Heart left ventricle (tissue), 16 donors: ENCODE measurements around the gene CCL1. TPM values are rescaled to one million over a fixed set of nuclear protein-coding genes. Genes with fewer than 3 reads are reported as not detected.

ENCODE experiments used
- ATAC-seq, 4 donors: fragments of 200-7000 bp; cut with Tn5 transposase; one replicate each; pipeline ENCODE4 v1.9.1; 2020 to 2022; ENCODE audit warnings: moderate library complexity in 4 of 4, mild to moderate bottlenecking in 3 of 4, moderate number of reproducible peaks in 1 of 4
- DNase-seq, 5 donors: peaks; one replicate each; pipeline ENCODE4 v3.0.0-alpha.2; 2020
- H3K27ac ChIP-seq, 12 donors: fragments of 200-600 bp; sonication (generic) in 4 of 12; one replicate each; pipeline versions ENCODE4 v1.5.0 to v1.8.0; 2016 to 2022; ENCODE audit warnings: mild to moderate bottlenecking in 2 of 12
- H3K27me3 ChIP-seq, 9 donors: fragments of 200-600 bp; sonication (generic) in 2 of 9; one replicate each; pipeline versions ENCODE4 v1.5.1 to v1.8.0; 2016 to 2022; ENCODE audit warnings: mild to moderate bottlenecking in 3 of 9
- H3K36me3 ChIP-seq, 9 donors: fragments of 200-600 bp; sonication (generic) in 2 of 9; one replicate each; pipeline versions ENCODE4 v1.5.0 to v1.8.0; 2018 to 2022; ENCODE audit warnings: mild to moderate bottlenecking in 2 of 9
- H3K4me1 ChIP-seq, 12 donors: fragments of 200-600 bp; sonication (generic) in 4 of 12; one replicate each; pipeline versions ENCODE4 v1.5.0 to v1.8.0; 2016 to 2022; ENCODE audit warnings: mild to moderate bottlenecking in 3 of 12
- H3K4me3 ChIP-seq, 12 donors: fragments of 200-600 bp; sonication (generic) in 4 of 12; one replicate each; pipeline versions ENCODE4 v1.5.0 to v1.8.0; 2017 to 2022; ENCODE audit warnings: mild to moderate bottlenecking in 9 of 12, moderate library complexity in 4 of 12
- H3K9me3 ChIP-seq, 12 donors: fragments of 200-600 bp; sonication (generic) in 4 of 12; one replicate each; pipeline versions ENCODE4 v1.5.0 to v1.8.0; 2016 to 2022; ENCODE audit warnings: mild to moderate bottlenecking in 1 of 12
- POLR2A ChIP-seq, 2 donors: fragments of 450-650 bp; IDR thresholded peaks; one replicate each; pipeline ENCODE4 v1.6.1; 2017; ENCODE audit warnings: antibody characterized with exemption in 2 of 2, mild to moderate bottlenecking in 2 of 2, moderate library complexity in 2 of 2
- WGBS, 4 donors: extraction: QIAGEN DNeasy Blood & Tissue Kit in 2 of 4; methylation state at CpG; one replicate each; pipeline versions ENCODE4 v1.1.5 to v1.1.7; 2013 to 2018; 5-methylcytosine and 5-hydroxymethylcytosine counted together
- intact Hi-C, 10 donors: fragments of 100-400 bp; cut with DNase I; formaldehyde crosslinking; loops; one replicate each; pipeline versions ENCODE4 v1.11.1 to v1.14.2; 2022
- polyA plus RNA-seq, 2 donors: library from polyadenylated mRNA; stranded (reverse); fragments of 200-250 nt; gene quantifications; one replicate each; pipeline ENCODE4 v1.2.3, GENCODE V29; 2013
- total RNA-seq, 9 donors: library from RNA; depleted of rRNA in 2 of 9; stranded (reverse); fragments of >200 nt in 2 of 9; fragmentation: NEBNext Ultra II Directional in 3 of 9; extraction: Animal tissue kit (Norgen Biotek cat#: 25700) in 3 of 9; gene quantifications; one replicate each; pipeline versions ENCODE4 v1.1.0 to v1.2.4, GENCODE V29; 2016 to 2023
- TF ChIP-seq, protein P1 (sequence below), 12 donors: fragments of 200-600 bp; sonication (generic) in 4 of 12; IDR thresholded peaks; one replicate each; pipeline versions ENCODE4 v1.5.0 to v1.8.0; 2018 to 2022; ENCODE audit warnings: antibody characterized with exemption in 12 of 12, mild to moderate bottlenecking in 5 of 12
- donor health status: ischemic (EF 13 %, LVEDD 7.1; RV severe dilation, severe dysfunction).
- donor health status: healthy with polysubstance abuse.
- donor health status: DM: no; HTN: yes; CAD: no.
- donor health status: DM: no; HTN: no; CAD: no.
- donor health status: ischemic (EF 25% LVEDD 6.9; RV normal size, moderate dysfunction).
- donor health status: ischemic (EF 25% LVEDD 5.7; RV mildly dilated, moderate dysfunction).
- donor health status: healthy.
- donor health status: DM: yes; HTN: yes; CAD: no.
- donor health status: ischemic (EF 35%, LVEDD 5.7; RV mildly dilated, moderate dysfunction).
- donor health status: nonischemic (EF 11% LVEDD 7.7; RV severe dilation, severe dysfunction).
- donor health status: DM: yes; HTN: yes; CAD: no.
- donor health status: PGD.
- donor health status: ischemic (EF 29% LVEDD 5.4; RV normal size, mild dysfunction).
- donor health status: nonischemic (EF 23%, LVEDD 6.1; RV moderate dilation, normal function).

The CCL1 gene
- total and polyA plus RNA-seq, 11 donors, result not detected

DNA sequence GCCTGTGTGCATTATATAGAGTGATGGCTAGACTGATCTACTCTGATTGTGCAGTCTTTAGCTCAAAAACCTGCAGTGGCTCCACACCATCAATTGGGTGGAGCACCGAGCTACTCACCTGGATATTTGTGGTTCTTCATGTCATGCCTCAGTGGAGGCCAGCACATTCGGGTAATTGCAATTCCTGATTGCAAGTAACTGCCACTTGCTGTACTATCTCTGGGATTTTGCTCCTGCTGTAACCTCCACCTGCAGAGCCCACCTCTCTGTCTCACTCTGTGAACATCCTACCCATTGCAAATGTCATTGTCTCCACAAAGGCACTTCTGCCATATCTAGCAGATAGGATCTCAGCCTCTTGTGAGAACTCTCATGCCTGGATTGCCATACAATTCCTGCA is 1.7 kb upstream of the CCL1 start:
- H3K27me3 ChIP-seq, result peaks cover 0 to 13% (median 3%) of the 10 kb centered on the region in 9 donors
- H3K4me1 ChIP-seq, result peaks cover 0 to 44% (median 3%) of the 10 kb centered on the region in 12 donors
- no peaks in the 10 kb centered on the region for H3K36me3 ChIP-seq
- no peak for DNase-seq
- intact Hi-C loops, result loop anchor here in 5 of 10 donors (5.0 to 10.0 kb wide), 4 partner anchors 57 to 590 kb away; partner anchors contain the start of gene CCL2 (in 1 of the 5)
- 77 to 100% (median 86%) methylated on average over 2 of the region's 2 CpGs for WGBS, 4 donors
- no peak overlapping the region for H3K4me3 ChIP-seq
- no peaks in the 10 kb centered on the region for H3K9me3 ChIP-seq
- TF ChIP-seq, protein P1, sequence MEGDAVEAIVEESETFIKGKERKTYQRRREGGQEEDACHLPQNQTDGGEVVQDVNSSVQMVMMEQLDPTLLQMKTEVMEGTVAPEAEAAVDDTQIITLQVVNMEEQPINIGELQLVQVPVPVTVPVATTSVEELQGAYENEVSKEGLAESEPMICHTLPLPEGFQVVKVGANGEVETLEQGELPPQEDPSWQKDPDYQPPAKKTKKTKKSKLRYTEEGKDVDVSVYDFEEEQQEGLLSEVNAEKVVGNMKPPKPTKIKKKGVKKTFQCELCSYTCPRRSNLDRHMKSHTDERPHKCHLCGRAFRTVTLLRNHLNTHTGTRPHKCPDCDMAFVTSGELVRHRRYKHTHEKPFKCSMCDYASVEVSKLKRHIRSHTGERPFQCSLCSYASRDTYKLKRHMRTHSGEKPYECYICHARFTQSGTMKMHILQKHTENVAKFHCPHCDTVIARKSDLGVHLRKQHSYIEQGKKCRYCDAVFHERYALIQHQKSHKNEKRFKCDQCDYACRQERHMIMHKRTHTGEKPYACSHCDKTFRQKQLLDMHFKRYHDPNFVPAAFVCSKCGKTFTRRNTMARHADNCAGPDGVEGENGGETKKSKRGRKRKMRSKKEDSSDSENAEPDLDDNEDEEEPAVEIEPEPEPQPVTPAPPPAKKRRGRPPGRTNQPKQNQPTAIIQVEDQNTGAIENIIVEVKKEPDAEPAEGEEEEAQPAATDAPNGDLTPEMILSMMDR (IDR thresholded peaks at IDR 0.05), result no peak
- no peak for TF ChIP-seq POLR2A (IDR thresholded peaks at IDR 0.05)
- H3K27ac ChIP-seq, result no peak overlapping the region
- no peak for ATAC-seq

- Histone ChIP-seq H3K36me3 (no peaks in the 10 kb centered on the region), H3K4me3 (no peak overlapping the region), H3K27ac (no peak overlapping the region), H3K9me3 (no peaks in the 10 kb centered on the region), H3K27me3 (peaks cover 0 to 13% (median 0%) of the 10 kb centered on the region in 9 donors), H3K4me1 (peaks cover 0 to 12% (median 3%) of the 10 kb centered on the region in 12 donors)
- TF ChIP-seq, protein P1 (IDR thresholded peaks at IDR 0.05), result peak; percentile 99 to 100 (median 100)
- no peak for TF ChIP-seq POLR2A (IDR thresholded peaks at IDR 0.05)
- WGBS, 4 donors, result 17 to 20% (median 19%) methylated on average over 7 to 8 of the region's 8 CpGs
- ATAC-seq (peak; percentile 74 to 97 (median 92)), DNase-seq (peak; percentile 85 to 92 (median 87))
- intact Hi-C loops, result loop anchor here (1.0 to 10.0 kb wide), 9 partner anchors 54 to 587 kb away; partner anchors contain the start of gene CCL2 (in 1 of the 10)
Measured at GRCh38 chr17:34361478-34362061, 1.5 kb downstream of the CCL1 start.

DNA sequence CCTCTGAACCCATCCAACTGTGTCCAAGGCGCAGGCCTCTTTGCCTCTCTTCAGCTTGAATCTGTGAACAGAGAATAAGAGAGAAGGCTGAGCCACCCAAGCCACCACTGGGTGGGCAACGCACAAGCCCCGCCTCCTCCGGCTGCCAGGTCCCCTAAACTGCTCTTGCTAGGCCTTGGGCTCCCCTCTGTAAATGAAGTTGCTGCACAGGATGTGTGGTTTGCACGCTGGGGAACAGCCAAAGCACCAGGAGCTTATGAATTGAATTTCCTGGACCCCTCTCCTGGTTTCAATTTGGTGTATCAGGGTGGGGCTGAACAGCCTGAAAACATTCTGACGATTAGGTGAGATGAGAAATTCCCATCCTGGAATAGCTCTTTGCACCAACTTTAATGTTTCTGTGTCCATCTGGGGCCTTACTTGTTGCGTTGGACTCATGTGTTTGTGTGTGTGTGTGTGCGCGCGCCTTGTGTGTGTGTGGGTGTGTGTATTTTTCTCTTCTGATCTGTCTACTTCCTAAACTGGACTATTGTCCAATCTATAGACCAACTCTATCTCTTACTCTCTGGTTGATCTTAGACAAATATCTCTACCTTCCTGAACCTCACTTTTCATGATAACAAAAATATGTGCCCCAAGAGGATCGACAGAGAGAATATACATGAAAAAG is 2.3 kb downstream of the CCL1 start:
- Histone ChIP-seq H3K9me3 (no peaks in the 10 kb centered on the region), H3K4me3 (no peak overlapping the region), H3K27ac (no peak overlapping the region), H3K27me3 (peaks cover 0 to 13% (median 0%) of the 10 kb centered on the region in 9 donors), H3K36me3 (no peaks in the 10 kb centered on the region), H3K4me1 (peaks cover 0 to 13% (median 3%) of the 10 kb centered on the region in 12 donors)
- intact Hi-C loops, result loop anchor here (1.0 to 10.0 kb wide), 9 partner anchors 53 to 586 kb away; partner anchors contain the start of gene CCL2 (in 1 of the 10)
- no peak for TF ChIP-seq POLR2A (IDR thresholded peaks at IDR 0.05)
- TF ChIP-seq, protein P1 (IDR thresholded peaks at IDR 0.05), result no peak
- no peak for ATAC-seq
- WGBS, 4 donors, result 75 to 78% (median 77%) methylated on average over 11 of the region's 11 CpGs
- no peak for DNase-seq

DNA sequence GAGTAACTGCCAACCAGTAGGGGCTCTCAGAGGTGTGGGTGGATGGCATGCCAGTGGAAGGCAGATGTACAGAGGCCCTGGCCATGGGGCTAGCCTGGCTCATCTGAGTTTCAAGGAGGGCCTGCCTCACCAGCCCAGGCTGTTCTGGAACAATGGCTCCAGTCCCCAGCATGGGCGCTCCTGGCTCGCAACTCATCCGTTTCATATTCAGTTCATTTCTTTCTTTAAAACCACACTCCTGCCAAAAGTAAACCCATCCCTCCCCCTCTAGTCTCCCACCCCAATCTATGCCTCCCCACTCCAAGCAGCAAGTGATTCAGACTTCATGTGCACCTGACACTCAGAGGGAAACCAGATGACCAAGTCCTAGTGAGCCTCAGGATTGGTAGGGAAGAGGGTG is 4.4 kb downstream of the CCL1 start:
- Histone ChIP-seq H3K4me3 (no peak overlapping the region), H3K36me3 (no peaks in the 10 kb centered on the region), H3K27ac (no peak overlapping the region), H3K27me3 (peaks cover 0 to 5% (median 0%) of the 10 kb centered on the region in 9 donors), H3K9me3 (peaks cover 0 to 6% (median 0%) of the 10 kb centered on the region in 12 donors), H3K4me1 (peaks cover 0 to 29% (median 3%) of the 10 kb centered on the region in 12 donors)
- DNase-seq (no peak), ATAC-seq (no peak)
- WGBS, 4 donors, result 96 to 100% (median 98%) methylated on average over 3 of the region's 3 CpGs
- no peak for TF ChIP-seq POLR2A (IDR thresholded peaks at IDR 0.05)
- TF ChIP-seq, protein P1 (IDR thresholded peaks at IDR 0.05), result no peak
- intact Hi-C loops, result loop anchor here in 2 of 10 donors (5.0 kb wide), 1 partner anchor 51 kb away; no protein-coding TSS in a partner anchor
